Activated CD8-positive, alpha-beta T cell treated with anti-CD3 and anti-CD28 coated beads, Interleukin-2, amount 10 ng/mL, durations not matched to agents 7 days and 5 days (primary cell): Measurements from ENCODE around the gene ARID3A. TPM values are rescaled to one million over a fixed set of nuclear protein-coding genes. Genes with fewer than 3 reads are reported as not detected.

ENCODE experiments used
- ATAC-seq: fragments of 150-1000 bp; cut with Tn5 transposase; one replicate; pipeline ENCODE4 v1.10.0; 2021; ENCODE audit warnings: moderate library complexity
- CTCF ChIA-PET: fragments of 350-600 bp; sonication (Branson Sonifier 250); formaldehyde crosslinking; loops from one replicate; lab custom pipeline; 2021; ENCODE audit warnings: antibody characterized with exemption; lab: Charles Lee
- POLR2A ChIA-PET: fragments of 350-600 bp; sonication (Branson Sonifier 250); formaldehyde crosslinking; loops from one replicate; lab custom pipeline; 2021; ENCODE audit warnings: antibody characterized with exemption; lab: Charles Lee
- DNase-seq: peaks from one replicate; pipeline ENCODE4 v3.0.0-alpha.2; 2020
- H3K27ac Mint-ChIP-seq: one replicate; pipeline ENCODE4 v1.8.0; 2021; ENCODE audit warnings: mild to moderate bottlenecking, mixed read lengths
- H3K27me3 Mint-ChIP-seq: one replicate; pipeline ENCODE4 v1.8.0; 2021; ENCODE audit warnings: low read depth, mixed read lengths
- H3K36me3 Mint-ChIP-seq: one replicate; pipeline ENCODE4 v1.8.0; 2021; ENCODE audit warnings: low read depth, mixed read lengths
- H3K4me1 Mint-ChIP-seq: one replicate; pipeline ENCODE4 v1.8.0; 2021; ENCODE audit warnings: low read depth, mixed read lengths
- H3K4me3 Mint-ChIP-seq: one replicate; pipeline ENCODE4 v1.8.0; 2021; ENCODE audit warnings: mild to moderate bottlenecking, mixed read lengths
- H3K9me3 Mint-ChIP-seq: one replicate; pipeline ENCODE4 v1.8.0; 2022; ENCODE audit warnings: mixed read lengths; ENCODE audit not compliant: insufficient read depth
- total RNA-seq, 2 experiments: library from RNA; stranded (reverse); gene quantifications; one replicate each; pipeline ENCODE4 v1.2.3, GENCODE V29; 2021

The ARID3A gene
- total RNA-seq, 2 experiments from 2014 or later: 26.7 to 27.7 TPM

DNA sequence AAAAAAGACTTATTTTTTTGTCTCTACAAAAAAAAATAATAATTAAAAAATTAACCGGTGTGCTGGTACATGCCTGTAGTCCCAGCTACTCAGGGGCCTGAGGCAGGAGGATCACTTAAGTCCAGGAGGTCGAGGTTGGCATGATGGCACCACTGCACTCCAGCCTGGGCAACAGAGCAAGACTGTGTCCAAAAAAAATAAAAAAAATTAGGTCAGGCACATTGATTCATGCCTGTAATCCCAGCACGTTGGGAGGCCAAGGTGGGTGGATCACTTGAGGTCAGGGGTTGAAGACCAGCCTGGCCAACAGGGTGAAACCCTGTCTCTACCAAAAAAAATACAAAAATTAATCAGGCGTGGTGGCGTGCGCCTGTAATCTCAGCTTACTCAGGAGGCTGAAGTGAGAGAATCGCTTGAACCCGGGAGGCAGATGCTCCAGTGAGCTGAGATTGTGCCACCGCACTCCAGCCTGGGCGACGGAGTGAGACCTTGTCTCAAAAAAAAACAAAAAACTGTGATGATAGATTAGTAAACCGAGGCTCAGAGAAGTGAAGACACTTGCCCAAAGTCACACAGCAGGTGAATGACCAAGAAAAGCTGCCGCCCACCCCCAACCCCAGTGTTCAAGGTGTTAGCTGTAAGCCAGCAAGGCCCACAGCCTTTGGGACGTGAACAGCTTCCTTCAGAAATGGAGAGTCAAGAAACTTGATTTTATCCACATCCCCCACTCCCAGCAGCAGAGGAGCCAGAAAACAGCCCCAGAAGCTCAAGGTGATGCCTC, 23.2 kb upstream of the ARID3A start:
- Mint-ChIP-seq H3K27ac (no peak overlapping the region), H3K36me3 (peaks cover 22% of the 10 kb centered on the region), H3K9me3 (no peaks in the 10 kb centered on the region), H3K4me3 (no peak overlapping the region), H3K4me1 (peaks cover 32% of the 10 kb centered on the region), H3K27me3 (no peaks in the 10 kb centered on the region)
- CTCF ChIA-PET: interaction anchor here (0.9 kb wide), 1 partner anchor 39 kb away, joined by 3 read pairs; no protein-coding TSS in a partner anchor
- DNase-seq (no peak), ATAC-seq (no peak)
- POLR2A ChIA-PET: interaction anchor here (2.3 kb wide), 1 partner anchor 9 kb away, joined by 7 read pairs; the partner anchor contains the start of genes MED16 and RNU6-9

DNA sequence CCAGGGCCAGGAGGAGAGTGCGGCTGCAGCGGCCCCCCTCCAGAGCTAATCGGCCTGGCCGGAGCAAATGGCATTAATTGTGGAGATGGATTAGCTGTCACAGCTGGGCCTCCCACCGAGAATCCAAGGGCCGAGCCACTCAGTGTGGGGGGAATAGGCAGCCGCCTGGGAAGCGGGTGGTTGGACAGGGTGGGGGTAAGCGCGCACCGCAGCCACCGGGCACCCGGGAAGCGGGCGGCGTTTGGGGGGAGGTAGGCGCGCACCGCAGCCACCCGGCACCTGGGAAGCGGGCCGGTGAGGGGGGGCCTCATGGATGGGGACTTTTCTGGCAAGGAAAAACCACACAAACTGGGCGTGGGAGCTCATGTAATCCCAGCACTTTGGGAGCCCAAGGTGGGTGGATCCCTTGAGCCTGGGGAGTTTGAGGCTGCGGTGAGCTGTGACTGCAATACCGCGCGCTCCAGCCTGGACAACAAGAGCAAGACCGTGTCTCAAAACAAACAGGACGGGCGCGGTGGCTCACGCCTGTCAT, 22.5 kb upstream of the ARID3A start:
- ATAC-seq (no peak), DNase-seq (no peak)
- H3K36me3 Mint-ChIP-seq: peaks cover 22% of the 10 kb centered on the region
- ChIA-PET CTCF (interaction anchor here (0.6 to 1.1 kb wide), 2 partner anchors 10 to 878 kb away, joined by 3 read pairs; partner anchors contain the start of genes MED16 and RNU6-9), POLR2A (interaction anchor here (2.3 kb wide), 1 partner anchor 10 kb away, joined by 7 read pairs; the partner anchor contains the start of genes MED16 and RNU6-9)
- no peak overlapping the region for H3K27ac Mint-ChIP-seq
- H3K9me3 Mint-ChIP-seq: no peaks in the 10 kb centered on the region
- peaks cover 38% of the 10 kb centered on the region for H3K4me1 Mint-ChIP-seq
- H3K4me3 Mint-ChIP-seq: no peak overlapping the region
- no peaks in the 10 kb centered on the region for H3K27me3 Mint-ChIP-seq

DNA sequence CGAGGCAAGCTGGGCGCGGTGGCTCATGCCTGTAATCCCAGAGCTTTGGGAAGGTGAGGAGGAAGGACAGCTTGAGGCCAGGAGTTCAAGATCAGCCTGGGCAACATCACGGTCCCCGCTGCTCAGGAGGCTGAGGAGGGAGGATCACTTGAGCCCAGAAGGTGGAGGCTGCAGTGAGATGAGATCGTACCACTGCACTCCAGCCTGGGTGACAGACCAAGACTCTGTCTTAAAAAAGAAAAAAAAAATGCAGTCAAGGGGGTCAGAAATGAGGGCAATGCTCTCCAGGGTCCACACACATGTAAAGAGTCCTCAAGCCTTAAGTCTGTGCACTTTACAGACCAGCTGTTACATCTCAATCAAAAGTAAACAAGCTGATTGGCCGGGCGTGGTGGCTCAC, 21.3 kb upstream of the ARID3A start:
- Mint-ChIP-seq H3K9me3 (no peaks in the 10 kb centered on the region), H3K27me3 (no peaks in the 10 kb centered on the region)
- CTCF ChIA-PET: interaction anchor here (1.1 kb wide), 1 partner anchor 11 kb away, joined by 3 read pairs; the partner anchor contains the start of genes MED16 and RNU6-9

DNA sequence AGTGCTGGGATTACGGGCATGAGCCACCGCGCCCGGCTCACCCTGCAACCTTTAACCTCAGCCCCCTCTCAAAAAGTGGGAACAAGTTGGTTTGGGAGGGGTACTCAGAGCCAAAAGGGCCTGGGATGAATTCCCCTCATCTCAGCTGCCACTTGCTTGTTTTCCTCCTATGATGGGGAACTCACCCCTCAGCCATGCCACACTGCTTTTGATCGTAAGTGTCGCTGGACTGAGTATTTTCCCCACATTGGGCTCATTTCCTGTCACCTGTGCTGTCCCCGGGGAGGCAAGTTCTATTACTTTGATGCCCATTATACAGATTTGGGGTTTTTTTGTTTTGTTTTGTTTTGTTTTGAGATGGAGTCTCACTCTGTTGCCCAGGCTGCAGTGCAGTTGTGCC, 19.4 kb upstream of the ARID3A start:
- Mint-ChIP-seq H3K27me3 (no peaks in the 10 kb centered on the region), H3K27ac (peak overlapping the region; percentile 72), H3K9me3 (no peaks in the 10 kb centered on the region), H3K4me1 (peaks cover 54% of the 10 kb centered on the region), H3K36me3 (peaks cover 16% of the 10 kb centered on the region), H3K4me3 (no peak overlapping the region)
- POLR2A ChIA-PET: interaction anchor here (0.8 to 0.9 kb wide), 2 partner anchors 10 to 24 kb away, joined by 3 to 6 read pairs; partner anchors contain the start of gene KISS1R
- CTCF ChIA-PET: interaction anchor here (1.1 kb wide), 1 partner anchor 43 kb away, joined by 3 read pairs; no protein-coding TSS in a partner anchor
- ATAC-seq (no peak), DNase-seq (peak; percentile 39)

More for the DNA sequence above, 21.3 kb upstream of the ARID3A start:
- no peak for DNase-seq
- H3K4me1 Mint-ChIP-seq: peaks cover 50% of the 10 kb centered on the region
- no peak for ATAC-seq
- no peak overlapping the region for H3K4me3 Mint-ChIP-seq
- POLR2A ChIA-PET: interaction anchor here (0.6 kb wide), 1 partner anchor 63 kb away, joined by 3 read pairs; no protein-coding TSS in a partner anchor
- no peak overlapping the region for H3K27ac Mint-ChIP-seq
- peaks cover 20% of the 10 kb centered on the region for H3K36me3 Mint-ChIP-seq

DNA sequence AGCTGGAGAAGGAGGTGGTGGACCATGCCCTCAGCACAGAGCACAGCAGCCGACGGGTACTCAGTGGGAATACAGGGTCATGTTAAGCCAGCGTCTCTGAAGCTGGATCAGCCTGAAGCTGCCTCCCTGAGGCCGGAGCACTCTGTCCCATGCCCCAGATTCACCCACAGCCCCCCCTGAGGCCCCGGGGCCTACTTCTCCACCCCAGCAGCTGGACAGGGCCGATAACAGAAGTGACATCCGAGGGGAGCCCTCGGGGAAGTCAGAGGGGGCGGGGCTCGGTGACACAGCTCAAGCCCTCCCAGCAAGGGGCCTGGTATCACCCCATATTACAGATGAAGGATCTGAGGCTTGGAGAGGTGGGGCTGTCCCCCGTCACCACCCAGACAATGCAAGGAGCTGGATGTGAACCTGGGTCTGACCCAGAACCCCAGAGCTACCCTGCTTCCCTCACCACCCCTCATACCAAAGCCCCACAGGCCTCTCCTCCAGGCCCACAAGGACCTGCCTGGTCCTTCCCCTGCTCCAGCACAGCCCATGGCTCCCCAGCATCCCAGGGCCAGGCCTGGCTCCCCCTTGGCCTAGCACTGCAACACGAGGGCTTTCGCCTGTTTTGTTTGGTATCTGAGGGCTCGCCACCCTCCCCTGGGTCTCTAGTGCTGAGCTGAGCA, 18.5 kb upstream of the ARID3A start:
- ATAC-seq (no peak), DNase-seq (peak; percentile 52)
- Mint-ChIP-seq H3K4me1 (peaks cover 54% of the 10 kb centered on the region), H3K27ac (peak overlapping the region; percentile 72), H3K27me3 (no peaks in the 10 kb centered on the region), H3K36me3 (peaks cover 14% of the 10 kb centered on the region), H3K4me3 (no peak overlapping the region), H3K9me3 (no peaks in the 10 kb centered on the region)
- CTCF ChIA-PET: interaction anchor here (1.4 to 3.9 kb wide), 3 partner anchors 11 to 44 kb away, joined by 4 to 36 read pairs (median 8); partner anchors contain the start of genes MED16 and RNU6-9
- POLR2A ChIA-PET: interaction anchor here (0.8 to 2.9 kb wide), 3 partner anchors 9 to 24 kb away, joined by 3 to 36 read pairs (median 6); partner anchors contain the start of genes KISS1R, MED16 and RNU6-9

DNA sequence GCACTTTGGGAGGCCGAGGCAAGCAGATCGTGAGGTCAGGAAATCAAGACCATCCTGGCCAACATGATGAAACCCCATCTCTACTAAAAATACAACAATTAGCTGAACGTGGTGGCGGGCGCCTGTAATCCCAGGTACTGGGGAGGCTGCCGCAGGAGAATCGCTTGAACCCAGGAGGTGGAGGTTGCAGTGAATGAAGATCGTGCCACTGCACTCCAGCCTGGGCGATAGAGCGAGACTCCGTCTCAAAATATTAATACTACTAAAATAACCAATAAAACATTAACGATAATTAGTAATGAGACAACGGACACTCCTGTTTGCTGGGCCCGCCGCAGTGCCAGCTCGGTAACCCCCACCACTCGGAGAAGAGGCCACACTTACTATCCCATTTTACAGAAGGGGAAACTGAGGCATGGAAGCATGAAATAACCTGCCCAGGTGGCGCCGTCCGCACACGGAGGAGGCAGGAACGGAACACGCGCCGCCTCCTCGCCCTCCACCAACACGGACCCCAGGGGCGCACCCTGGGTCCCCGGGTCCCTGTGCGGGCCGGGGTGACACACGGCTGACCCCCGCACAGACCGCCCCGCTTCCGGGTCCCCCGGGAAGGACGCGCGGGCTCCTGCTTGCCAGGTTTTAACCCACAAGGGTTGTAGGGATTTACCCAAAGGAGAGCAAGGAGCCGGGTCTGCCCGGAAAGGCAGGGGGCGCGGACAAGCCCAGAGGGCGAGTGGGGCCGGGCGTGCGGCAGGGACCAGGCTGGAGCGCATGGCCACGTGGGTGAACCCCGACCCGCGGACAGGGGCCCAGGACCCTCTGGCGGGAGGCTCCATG, 14.4 kb upstream of the ARID3A start:
- peaks cover 8% of the 10 kb centered on the region for H3K36me3 Mint-ChIP-seq
- peak overlapping the region; percentile 77 for H3K27ac Mint-ChIP-seq
- DNase-seq: no peak
- no peak for ATAC-seq
- no peaks in the 10 kb centered on the region for H3K9me3 Mint-ChIP-seq
- H3K4me3 Mint-ChIP-seq: peak overlapping the region; percentile 69
- H3K4me1 Mint-ChIP-seq: peaks cover 40% of the 10 kb centered on the region
- POLR2A ChIA-PET: interaction anchor here (1.4 kb wide), 1 partner anchor 18 kb away, joined by 5 read pairs; the partner anchor contains the start of genes MED16 and RNU6-9
- CTCF ChIA-PET: interaction anchor here (3.9 kb wide), 1 partner anchor 48 kb away, joined by 36 read pairs; no protein-coding TSS in a partner anchor
- no peaks in the 10 kb centered on the region for H3K27me3 Mint-ChIP-seq

- CTCF ChIA-PET: no interaction called here
- ATAC-seq: no peak
These were observed 13.4 kb upstream of the ARID3A start for GRCh38 chr19:912181-913079.

DNA sequence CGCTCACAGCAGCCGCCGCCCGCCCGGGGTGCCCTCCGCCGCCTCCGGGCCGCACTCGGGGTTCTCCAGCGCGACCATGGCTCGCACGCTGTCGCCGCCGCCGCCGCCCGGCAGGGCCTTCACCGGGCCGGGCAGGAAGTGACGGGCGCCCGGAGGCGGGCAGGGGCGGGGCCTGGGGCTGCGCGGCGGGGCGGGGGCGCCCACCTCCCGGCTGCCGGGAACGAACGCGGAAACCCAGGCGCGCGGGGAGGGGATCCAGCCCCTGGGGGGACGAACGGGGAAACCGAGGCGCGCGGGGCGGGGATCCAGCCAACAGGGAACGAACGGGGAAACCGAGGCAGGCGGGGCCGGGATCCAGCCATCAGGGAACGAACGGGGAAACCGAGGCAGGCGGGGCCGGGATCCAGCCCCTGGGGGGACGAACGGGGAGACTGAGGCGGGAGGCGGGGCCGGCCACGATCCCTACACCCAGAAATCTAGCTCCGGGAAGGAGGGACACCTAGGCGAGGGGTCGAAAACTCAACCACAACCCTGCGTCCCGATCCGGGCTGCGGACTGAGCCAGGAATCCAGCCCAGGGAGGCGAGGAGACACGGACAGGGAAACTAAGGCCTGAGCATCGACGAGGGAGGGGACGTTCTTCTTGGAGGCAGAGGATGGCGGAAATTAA, 12.6 kb upstream of the ARID3A start, which contains the start of gene R3HDM4:
Gene R3HDM4 (minus strand): TSS at position 140 of the 669 bp plus-strand sequence. CDS start 62 bp downstream, at position 78.
- ChIA-PET CTCF (interaction anchor here (1.4 kb wide), 1 partner anchor 50 kb away, joined by 5 read pairs; no protein-coding TSS in a partner anchor), POLR2A (interaction anchor here (0.7 to 1.0 kb wide), 2 partner anchors 20 to 1440 kb away, joined by 3 read pairs; partner anchors contain the start of genes MED16 and RNU6-9)

More at GRCh38 chr19:912181-913079, 13.4 kb upstream of the ARID3A start:
- H3K27ac Mint-ChIP-seq: peak overlapping the region; percentile 88
- H3K36me3 Mint-ChIP-seq: peaks cover 7% of the 10 kb centered on the region
- H3K4me1 Mint-ChIP-seq: peaks cover 31% of the 10 kb centered on the region
- H3K4me3 Mint-ChIP-seq: peak overlapping the region; percentile 75
- H3K27me3 Mint-ChIP-seq: peaks cover under 1% of the 10 kb centered on the region
- H3K9me3 Mint-ChIP-seq: no peaks in the 10 kb centered on the region
- DNase-seq: peak; percentile 48
- POLR2A ChIA-PET: no interaction called here

DNA sequence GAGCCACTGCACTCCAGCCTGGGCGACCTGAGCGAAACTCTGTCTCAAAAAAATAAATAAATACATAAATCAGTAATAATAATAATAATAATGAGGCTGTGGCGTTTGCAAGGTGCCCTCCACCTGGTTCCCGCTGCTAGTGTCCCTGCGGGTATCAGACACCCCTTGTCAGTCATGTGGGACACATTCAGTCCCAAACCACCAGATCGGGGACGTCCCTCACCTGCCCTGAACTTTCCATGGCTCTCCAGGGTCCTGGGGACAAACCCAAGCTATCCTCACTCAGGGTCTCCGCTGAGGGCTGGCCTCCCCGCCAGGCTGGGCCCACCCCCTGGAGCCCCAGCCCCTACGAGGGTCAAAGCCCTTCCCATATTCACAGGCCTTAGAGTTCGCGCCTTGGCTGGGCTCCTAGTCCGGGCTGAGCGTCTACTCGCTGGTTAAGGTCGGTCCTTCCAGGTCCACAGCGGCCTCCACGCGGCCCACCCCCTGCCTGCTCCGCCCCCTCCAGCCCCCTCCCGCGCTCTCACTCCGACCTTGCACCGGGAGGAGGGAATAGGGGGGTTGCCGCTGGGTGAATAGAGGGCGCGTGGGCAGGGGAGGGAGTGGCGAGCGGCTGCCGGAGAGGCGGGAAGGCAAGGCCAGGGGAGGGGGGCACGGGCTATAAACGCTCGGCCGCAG, 9.1 kb upstream of the ARID3A start:
- ATAC-seq: no peak
- no peak for DNase-seq
- Mint-ChIP-seq H3K36me3 (no peaks in the 10 kb centered on the region), H3K4me3 (no peak overlapping the region), H3K27me3 (peaks cover 6% of the 10 kb centered on the region), H3K4me1 (peaks cover 17% of the 10 kb centered on the region), H3K9me3 (no peaks in the 10 kb centered on the region), H3K27ac (no peak overlapping the region)
- ChIA-PET POLR2A (interaction anchor here (1.0 kb wide), 1 partner anchor 10 kb away, joined by 3 read pairs; no protein-coding TSS in a partner anchor), CTCF (interaction anchor here (1.4 to 1.9 kb wide), 2 partner anchors 53 to 61 kb away, joined by 4 to 12 read pairs; no protein-coding TSS in a partner anchor)

More for the DNA sequence above, 12.6 kb upstream of the ARID3A start, which contains the start of gene R3HDM4:
- Mint-ChIP-seq H3K27me3 (peaks cover 2% of the 10 kb centered on the region), H3K36me3 (peaks cover 5% of the 10 kb centered on the region), H3K4me3 (peak within 1 kb of the TSS; percentile 75), H3K9me3 (no peaks in the 10 kb centered on the region), H3K4me1 (peaks cover 26% of the 10 kb centered on the region), H3K27ac (peak within 1 kb of the TSS; percentile 88)
- DNase-seq (peak; percentile 84), ATAC-seq (peak; percentile 66)
